ENCODE results near the gene EML1.

GRCh38 chr14:99808515-99808914 lies 15.3 kb downstream of the EML1 start:
- TF ChIP-seq CTCF (IDR thresholded peaks at IDR 0.05; ENCODE audit: poor library complexity) (no peak), EZH2 (IDR thresholded peaks at IDR 0.05; ENCODE audit: borderline replicate concordance) (no peak)

Measured in hepatocyte (in vitro differentiated cells).